Stimulated activated CD8-positive, alpha-beta memory T cell treated with anti-CD3 and anti-CD28 coated beads, Interleukin-2, amount 100 ng/mL, for 48 hours (primary cell): ENCODE measurements around the gene TMEM196.
"Not testable (repeated sequence)": the region's sequence is repeated elsewhere in the genome, so short reads cannot be mapped to it uniquely, and the experiment has no call there.

Experiments
- DNase-seq, 2 donors: peaks; one replicate each; pipeline ENCODE4 v3.0.0-alpha.2; 2020; ENCODE audit warnings: low read depth in 2 of 2

Gene TMEM196

DNA sequence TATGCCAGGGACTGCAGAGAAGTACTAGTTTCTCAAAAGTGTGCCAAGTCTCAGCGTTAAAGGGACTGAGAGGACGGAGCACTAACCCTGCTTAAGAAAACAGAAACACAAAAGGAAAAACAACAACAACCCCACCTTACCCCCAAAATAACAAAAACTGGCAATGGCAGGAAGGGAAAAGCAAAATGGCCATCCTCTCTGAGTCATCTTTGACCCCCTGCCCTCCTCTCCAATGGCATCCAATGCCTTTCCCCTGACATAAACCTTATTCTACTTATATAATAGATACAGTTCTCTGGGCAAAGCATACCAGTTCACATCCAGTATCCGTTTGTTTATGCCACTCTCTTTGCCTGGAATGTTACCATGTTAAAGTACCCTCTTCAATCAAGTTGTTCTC, 66.2 kb downstream of the TMEM196 start:
- no peak for DNase-seq

DNA sequence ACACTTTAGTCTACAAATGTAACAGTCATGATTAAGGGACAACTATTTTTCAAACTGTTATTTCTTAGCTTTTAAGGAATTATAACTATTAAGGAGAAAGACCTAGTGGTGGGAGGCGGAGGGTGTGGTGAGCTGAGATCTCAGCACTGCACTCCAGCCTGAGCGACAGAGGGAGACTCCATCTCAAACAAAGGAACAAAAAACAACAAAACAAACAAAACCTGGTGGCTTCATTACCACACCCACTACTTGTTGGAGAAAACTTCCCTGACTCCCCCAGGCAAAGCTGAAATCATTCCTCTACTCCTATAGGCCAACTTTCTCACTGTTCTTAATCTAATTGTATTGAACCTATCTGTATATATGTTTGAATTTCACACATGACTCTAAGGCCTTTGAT, 67.8 kb downstream of the TMEM196 start:
- no peak for DNase-seq

DNA sequence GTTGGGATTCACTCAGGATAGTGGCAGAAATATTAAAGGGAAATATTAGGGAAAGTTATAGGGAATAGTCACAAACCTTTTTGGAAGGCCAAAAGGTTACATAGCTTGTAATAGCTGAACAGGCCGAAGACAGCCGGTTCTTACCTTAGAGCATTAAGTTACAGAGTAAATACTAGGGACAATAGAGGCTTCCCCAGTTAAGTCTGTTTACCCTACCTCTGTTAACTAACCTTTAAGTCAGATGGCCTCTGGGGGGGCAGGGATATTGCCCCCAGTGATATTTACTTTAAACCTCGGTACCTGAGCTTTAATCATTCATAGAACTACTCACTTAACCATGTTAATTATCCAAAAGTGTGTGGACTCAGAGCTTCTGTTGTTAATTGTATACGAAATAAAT, 71.9 kb downstream of the TMEM196 start:
- no peak for DNase-seq

DNA sequence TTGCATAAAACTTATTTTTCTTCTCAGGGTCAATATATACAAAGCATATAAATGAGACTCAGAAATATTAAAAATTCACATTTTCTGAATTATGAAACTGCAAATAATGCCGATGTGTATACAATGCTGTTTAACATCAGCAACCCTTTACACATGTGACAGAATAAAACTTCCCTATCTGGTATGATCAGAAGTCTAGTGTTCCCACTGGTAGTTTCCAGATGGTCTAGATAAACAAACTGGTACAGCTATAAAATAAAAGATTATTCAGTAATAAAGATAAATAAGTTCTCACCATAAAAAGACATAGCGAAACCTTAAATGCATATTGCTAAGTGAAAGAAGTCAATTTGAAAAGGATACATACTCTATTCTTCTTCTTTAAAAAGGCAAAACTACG, 72.5 kb downstream of the TMEM196 start:
- DNase-seq: no peak

DNA sequence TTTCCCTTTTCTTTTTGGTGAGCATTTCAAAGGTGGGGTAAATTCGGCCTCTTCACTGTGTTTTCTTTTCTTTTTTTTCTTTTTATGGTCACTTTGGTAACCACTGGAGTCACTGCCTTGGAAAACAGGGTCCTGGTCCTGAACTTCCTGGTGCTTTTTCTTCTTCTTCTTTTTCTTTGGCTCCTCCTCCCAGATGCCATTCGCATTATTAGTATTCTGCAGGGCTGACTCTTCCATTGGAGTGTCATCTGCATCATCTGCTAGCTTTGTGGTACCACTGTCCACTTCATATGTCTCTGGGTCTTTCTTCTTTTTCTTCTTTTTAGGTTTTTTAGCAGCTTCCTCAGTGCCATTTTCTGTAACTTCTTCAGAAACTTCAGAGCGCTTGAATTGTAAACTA, 75.1 kb downstream of the TMEM196 start:
- DNase-seq: no peak

DNA sequence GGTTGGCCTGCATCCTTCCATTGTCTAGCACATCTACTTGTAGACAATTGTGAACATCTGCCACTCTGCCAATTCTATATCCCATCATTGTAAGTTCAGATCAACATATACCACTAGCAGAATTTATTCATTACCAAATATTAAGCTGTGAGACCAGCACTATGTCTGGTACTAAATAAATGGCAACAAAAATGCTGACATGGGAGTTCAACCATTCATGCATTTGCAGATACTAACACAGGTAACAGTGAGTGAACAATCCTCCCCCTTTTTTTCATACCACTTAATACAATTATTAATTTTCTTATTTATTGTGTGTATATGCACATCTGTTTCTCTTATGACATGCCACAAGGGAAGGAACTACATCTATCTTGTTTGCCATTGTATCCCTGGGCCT, 76.5 kb downstream of the TMEM196 start:
- no peak for DNase-seq

DNA sequence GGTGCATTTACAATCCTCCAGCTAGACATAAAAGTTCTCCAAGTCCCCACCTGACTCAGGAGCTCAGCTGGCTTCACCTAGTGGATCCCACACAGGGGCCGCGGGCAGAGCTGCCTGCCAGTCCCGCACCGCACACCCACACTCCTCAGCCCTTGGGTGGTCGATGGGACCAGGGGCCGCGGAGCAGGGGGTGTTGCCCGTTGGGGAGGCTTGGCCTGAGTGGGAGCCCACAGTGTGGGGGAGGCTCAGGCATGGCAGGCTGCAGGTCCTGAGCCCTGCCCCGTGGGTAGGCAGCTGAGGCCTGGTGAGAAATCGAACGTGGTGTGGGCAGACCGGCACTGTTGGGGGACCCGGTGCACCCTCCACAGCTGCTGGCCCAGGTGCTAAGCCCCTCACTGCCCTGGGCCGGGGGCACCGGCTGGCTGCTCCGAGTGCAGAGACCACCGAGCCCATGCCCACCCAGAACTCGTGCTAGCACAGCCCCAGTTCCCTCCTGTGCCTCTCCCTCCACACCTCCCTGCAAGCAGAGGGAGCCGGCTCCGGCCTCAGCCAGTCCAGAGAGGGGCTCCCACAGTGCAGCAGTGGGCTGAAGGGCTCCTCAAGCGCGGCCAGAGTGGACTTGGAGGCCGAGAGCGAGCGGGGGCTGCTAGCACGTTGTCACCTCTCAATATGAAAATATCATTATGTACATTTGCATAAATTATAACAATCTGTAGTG, 81.1 kb downstream of the TMEM196 start:
- no peak for DNase-seq

DNA sequence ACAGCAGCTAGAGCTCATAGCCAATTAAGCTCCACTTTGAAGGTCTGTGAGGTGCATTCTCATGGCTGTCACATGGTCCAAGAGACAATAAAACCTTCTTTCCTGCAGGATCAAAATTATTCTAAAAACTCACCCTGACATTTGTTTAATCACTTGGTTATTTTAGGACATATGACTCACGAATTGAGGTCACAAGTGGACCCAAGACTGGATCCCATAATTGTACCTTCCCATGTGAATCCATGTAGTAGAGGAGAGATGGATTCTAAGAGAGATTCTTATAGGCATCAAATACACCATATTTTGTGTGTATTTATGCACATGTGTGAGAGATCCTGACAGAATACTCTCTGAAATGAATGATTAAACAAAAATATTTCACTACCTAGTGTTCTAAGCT, 82.7 kb downstream of the TMEM196 start:
- no peak for DNase-seq

DNA sequence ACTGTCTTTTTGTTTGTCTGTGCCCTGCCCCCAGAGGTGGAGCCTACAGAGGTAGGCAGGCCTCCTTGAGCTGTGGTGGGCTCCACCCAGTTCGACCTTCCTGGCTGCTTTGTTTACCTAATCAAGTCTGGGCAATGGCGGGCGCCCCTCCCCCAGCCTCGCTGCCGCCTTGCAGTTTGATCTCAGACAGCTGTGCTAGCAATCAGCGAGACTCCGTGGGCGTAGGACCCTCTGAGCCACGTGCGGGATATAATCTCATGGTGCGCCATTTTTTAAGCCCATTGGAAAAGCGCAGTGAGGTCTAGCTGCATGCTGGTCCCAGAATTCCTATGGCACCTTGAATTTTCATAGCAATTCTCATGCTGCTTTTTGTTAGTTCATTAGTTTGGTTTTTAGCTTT, 84.3 kb downstream of the TMEM196 start:
- not testable (repeated sequence) for DNase-seq

DNA sequence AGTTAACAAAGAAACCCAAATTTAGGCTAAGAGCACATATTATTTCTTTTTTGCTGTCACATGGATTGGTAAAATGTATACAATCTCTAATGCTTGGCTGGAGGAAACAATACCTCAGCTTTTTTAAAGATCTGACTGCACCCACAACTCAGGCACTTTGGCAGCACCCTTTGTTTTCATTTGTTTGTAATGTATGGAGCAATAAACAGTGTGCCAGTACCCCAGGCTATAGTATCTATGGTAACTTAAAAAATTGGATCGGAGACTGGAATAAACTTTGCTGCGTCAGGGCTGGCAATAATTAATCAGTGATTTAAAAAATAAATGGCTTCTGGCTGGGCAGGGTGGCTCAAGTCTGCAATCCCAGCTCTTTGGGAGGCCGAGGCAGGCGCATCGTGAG, 91.8 kb downstream of the TMEM196 start:
- DNase-seq: no peak

DNA sequence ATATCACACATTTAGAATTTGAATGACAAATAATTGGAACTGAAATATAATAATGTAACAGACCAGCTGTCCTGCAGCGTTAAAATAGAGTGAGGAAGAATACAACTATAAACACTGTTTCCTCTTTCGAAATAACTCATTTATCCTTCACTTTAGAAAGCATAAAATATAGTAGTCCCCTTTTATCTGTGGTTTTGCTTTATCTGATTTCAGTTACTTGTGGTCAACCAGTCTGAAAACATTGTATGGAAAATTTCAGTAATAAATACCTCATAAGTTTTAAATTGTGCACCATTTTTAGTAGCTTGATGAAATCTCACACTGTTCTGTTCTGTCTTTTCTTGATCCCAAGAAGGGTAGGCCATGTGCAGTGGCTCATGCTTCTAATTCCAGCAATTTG, 96.2 kb downstream of the TMEM196 start:
- no peak for DNase-seq

DNA sequence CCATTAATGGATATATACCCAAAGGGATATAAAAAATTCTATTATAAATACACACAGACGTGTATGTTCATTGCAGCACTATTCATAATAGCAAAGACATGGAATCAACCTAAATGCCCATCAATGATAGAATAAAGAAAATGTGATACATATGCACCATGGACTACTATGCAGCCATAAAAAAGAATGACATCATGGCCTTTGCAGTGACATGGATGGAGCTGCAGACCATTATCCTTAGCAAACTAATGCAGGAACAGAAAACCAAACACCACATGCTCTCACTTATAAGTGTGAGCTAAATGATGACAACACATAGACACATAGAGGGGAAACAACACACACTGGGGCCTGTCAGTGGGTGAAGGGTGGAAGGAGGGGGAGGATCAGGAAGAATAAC, 97.6 kb downstream of the TMEM196 start:
- no peak for DNase-seq

DNA sequence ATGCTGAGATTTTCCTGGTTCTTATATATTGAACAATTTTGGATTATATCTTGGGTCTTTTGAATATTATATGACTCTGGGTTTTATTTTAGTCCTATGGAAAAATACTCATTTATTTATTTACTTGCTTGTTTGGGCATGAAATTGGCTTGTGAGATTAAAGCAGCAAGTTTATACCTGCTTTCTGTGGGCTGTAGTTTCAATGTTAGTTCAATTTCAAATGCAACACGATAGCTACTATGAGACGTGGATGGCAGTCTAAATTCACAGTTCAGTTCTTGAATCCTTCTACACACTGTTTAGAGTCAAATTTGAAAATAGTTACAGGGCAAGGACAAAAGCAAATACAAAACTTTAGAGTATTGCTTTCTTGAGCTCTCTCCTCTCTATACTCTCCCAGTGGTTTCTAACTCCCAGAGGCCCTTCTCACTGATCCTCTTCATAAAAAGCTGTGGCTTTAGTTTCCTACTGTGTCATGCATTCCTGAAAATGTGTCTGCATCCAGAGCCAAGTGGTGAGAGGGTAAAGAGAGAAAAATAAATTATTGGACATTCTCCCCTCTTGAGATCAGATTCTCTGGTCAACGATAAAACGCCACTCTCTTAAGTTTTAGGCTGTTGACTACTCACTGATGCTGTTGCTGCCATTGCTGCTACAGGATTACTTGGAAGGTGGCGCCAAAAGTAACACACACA, 99.0 kb downstream of the TMEM196 start:
- DNase-seq: no peak

DNA sequence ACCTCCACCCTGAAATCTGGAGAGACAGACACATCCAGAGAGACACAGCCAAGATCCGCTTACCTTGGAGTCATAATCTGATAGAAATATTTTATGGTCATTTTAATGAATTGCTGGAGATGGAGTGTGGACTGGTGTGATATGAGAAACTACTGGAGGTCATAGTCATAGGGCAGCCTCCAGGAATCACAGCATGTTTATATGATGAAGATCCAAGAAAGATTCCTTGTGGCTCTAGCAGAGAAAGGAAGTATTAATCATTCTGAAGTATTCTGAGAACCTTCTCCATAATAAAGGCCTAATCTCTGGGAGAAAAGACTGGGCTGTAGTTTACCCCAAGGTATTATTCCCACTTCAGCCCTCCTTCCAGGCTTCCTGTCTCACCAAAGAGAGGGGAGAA, 102.6 kb downstream of the TMEM196 start:
- no peak for DNase-seq
